Fibroblast of skin of right biceps (primary cell): ENCODE measurements around the gene NT5DC1.

Experiments used
- DNase-seq: peaks from one replicate; pipeline ENCODE4 v3.0.0-alpha.2; 2013

NT5DC1 gene

DNA sequence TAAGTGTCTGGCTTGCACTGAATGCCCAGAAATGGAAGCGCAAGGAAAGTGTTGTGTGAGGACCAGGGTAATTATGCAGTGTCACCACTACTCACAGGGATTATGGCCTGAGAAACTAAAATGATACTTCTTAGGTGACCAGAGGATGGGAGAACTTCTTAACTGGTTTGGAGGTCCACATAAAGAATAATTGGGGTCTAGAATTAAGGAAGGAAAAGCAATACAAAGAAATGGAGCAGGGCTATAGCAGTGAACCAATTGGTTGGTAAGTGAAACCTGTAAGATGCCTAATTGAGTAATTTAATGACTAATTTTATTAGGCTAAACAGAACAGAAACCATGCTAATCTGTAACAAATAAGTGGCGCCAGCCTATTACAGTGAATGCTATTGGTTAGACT is 147.9 kb downstream of the NT5DC1 start:
- DNase-seq, result no peak

DNA sequence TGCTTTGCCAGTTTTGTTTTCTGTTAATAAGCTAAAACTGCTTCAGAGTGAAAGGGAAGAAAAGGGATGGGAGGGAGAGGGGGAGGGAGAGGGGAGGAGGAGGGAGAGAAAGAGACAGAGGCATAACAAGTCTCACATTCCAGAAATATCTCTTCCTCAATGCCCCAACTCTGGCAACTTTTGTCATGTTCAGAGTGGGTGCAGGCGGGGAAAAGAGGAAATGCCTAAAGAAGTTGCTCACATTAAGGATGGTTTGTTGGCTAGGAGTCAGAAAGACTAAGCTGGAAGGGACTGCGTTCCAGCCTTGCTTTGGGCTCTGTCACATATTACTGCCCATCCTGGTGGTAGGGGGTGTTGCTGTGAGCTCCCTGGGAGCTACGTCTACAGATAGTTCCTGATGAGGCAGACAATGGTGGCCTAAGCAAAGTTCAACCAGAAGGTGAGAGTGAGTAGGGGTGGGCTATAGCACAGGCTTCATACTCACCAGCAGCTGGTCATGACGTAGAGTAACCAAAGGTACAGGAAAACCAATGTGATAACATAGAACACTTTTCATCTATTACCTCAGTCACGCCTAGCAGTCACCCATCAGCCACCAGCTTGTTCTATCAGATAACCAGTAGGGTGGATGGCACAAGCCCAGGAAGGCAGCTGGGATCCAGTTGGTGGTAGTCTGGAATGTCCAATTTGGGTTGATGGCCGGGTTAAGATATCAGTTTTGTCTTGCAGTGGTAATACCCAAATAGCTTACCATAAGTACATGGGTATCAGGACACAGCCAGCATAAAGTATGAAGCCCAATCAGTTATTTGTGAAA is 151.1 kb downstream of the NT5DC1 start:
- peak; percentile 97 for DNase-seq

DNA sequence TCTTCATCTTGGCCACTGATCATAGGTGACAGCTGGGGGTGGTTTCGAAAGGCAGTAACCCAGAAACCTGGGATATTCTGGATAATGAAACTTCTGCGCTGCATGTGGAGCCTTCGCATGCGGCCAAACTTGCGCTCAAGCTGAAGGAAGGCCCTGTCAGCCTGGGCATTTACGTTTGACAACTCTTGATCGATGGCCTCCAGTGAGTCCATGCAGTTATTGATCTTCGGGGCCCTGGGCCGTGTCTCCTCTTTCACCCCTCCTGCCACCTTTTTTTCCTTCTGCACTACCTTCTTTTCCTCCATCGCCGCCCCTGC is 152.5 kb downstream of the NT5DC1 start:
- no peak for DNase-seq

DNA sequence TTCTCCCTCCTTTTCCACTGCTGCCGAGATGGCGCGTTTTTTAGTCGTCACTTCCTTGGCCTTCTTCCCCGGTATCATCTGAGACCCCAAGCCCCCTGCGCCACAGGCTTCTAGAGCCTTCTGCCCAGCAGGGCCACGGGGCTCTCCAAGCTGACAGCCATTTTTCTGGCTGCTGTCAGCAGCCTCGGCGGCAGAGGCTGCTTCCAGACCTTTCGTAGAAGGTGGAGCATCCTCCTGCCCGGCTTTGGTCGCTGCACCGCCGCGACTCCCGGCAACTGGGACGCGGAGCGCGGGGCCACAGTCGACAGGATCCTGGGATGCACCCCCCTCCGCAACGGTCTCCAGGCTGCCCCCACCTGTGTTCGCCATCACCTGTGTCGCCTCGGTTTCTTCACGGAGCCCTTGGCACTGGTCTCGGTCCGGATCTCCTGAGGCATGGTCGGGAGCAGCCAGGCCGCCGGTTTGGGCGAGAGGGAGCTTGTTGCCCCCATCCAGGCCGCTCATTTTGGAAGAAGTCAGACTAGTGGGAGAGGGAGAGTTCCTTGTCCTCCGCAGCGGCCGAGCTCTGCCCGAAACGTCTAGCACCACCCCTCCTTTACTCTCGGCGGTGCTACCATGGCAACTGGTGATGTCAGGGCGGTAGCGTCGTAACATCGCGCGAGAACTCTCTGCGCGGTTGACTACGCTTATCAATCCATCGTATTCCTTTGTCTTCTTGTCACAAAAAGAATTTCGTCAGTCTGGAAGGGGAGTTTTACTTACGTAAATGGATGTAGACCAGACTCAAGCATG is 153.0 kb downstream of the NT5DC1 start, which contains the start of gene TSPYL4:
Gene TSPYL4 (minus strand): TSS at position 571 of the 792 bp plus-strand sequence. CDS start 67 bp downstream, at position 504.
- DNase-seq, result peak; percentile 98

DNA sequence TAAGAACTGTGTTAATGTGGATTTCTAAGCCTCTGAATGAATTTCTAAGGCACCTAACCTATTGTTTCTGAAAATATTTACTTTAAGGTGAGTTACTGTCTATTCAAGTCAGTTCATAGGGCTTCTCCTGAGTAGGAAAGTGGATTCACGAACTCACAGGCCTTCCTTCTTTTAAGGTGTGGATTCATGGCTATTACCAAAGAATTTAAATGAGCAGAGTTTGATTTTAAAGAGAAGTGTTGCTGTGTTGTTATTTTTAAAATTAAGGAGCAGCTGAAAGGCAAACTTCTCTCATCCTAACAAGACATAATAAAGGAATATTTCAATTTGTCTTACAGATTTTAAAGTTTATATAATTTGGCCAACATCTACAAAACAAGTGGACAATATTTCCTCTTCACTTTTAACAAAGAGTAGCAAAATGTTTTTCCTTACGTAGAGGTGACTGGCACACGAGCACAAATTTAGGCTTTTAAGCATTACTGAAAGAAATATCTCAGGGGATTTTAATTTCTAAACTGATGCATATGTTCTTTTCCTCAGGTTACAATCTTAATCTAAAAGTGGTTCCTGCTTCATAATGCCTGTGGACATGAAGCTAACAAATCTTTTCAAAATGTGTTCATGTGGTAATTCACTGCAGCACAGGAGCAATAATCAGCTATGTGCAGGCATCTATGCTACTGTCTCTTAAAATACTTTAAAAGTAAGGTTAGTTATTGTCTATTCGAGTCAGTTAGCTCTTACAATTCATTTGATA is 153.8 kb downstream of the NT5DC1 start:
- DNase-seq, result no peak

DNA sequence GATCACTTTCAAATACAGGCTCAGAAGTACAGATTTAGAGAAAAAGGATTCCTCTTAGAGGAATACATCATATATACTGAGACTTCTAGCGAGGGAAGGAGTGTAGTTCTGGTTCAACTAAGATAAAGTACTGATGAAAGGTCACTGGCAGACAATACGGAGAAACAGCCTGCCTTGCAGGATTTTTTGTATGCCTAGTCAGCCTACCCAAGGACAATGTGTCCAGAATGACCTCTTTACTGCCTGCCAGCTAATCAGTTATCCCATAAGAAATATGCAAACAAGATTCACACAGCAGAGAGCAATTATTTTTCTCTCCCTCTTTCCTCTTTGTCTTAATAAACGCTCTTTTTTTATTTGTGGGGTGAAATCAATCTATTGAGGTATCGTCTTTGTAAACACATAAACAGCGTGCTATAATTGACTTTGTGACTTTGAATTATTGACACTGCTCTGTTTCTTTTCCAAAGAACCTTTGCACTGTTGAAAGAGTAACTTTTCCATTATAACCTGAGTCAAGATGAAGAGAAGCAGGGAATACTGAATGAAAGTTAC is 154.7 kb downstream of the NT5DC1 start:
- DNase-seq, result peak; percentile 31

DNA sequence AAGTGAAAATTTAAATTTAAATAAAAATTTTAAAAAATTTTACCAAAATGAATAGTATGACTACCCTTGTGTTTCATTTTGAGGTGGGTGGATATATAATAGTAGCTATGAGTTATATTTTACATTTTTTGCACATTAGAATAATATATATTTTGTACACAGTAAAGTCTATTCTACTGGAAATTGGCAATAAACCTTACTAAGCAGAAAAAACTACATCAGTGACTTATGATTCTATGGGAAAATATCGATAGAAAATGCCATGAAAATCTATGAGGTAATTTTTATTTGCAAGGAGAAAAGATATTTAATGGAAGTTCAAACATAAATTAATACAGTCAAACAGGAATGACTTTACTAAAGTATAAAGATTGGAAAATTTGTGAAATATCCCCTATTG is 156.0 kb downstream of the NT5DC1 start:
- no peak for DNase-seq

DNA sequence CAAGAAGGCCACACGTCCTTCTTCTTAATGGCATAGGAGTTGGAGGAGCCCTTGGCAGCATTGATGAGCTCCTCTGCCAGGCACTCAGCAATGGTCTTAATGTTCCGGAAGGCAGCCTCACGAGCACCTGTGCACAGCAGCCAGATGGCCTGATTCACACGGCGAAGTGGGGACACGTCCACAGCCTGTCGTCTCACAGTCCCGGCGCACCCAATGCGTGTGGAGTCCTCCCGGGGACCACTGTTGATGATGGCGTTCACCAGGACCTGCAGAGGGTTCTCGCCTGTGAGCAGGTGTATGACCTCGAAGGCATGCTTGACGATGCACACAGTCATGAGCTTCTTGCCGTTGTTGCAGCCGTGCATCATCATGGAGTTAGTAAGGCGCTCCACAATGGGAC is 157.9 kb downstream of the NT5DC1 start:
- no peak for DNase-seq

DNA sequence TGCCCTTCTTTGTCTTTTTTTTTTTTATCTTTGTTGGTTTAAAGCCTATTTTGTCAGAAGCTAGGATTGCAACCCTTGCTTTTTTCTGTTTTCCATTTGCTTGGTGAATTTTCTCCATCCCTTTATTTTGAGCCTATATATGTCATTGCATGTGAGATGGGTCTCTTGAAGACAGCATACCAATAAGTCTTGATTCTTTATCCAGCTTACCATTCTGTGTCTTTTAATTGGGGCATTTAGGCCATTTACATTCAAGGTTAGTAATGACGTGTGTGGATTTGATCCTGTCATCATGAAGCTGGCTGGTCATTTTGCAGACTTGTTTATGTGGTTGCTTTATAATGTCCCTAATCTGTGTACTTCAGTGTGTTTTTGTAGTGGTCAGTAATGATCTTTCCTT is 162.7 kb downstream of the NT5DC1 start:
- DNase-seq, result no peak

DNA sequence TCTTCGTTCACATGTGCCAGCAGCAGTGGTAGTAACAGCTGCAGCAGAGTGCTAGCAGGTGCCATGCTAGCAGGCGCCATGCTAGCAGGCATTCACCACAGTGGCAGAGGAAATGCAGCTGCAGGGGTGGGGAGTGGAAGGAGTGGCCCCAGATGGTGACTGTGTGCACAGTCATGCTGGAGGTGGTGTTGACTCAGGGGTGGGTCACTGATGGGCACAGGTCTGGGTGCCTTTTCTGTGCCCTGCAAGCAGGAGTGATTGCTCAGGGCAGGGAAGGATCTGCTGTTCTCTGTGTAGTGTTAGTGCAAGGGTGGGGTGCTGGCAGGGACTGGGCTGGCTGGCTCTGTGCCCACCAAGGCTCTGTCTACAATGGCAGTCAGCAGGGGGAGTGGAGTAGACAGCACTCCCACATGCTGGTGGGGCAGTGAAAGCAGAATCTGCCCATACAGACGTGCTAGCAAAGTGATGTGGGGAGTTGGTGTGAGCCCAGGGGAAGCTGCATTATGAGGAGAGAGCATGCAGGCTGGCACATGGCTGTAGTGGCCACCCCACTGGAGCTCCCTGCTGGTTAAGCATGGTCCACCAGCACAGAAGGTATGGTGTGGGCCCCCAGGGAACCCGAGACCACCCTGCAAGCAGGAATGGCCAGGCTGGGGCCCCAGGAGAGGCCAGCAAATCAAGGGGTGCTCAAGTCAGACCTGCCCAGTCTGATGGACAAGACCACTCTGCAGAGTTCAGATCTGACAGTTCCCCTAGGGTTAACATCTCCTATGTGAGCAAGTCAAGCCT is 164.6 kb downstream of the NT5DC1 start:
- no peak for DNase-seq

DNA sequence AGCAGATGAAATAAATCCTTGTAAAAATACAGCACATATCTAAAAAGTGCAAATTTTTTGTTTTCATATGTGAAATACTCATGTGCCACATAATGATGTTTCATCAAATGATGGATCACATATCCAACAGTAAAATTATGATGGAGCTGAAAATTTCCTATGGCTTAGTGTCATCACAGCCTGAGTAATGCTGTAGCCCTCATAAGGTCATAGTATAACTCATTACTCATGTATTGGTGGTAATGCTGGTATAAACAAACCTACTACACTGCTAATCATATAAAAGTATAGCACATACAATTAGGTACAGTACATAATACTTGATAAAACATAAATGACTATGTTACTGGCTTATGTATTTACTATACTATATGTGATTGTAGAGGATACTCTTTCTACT is 166.2 kb downstream of the NT5DC1 start:
- DNase-seq, result peak; percentile 36

DNA sequence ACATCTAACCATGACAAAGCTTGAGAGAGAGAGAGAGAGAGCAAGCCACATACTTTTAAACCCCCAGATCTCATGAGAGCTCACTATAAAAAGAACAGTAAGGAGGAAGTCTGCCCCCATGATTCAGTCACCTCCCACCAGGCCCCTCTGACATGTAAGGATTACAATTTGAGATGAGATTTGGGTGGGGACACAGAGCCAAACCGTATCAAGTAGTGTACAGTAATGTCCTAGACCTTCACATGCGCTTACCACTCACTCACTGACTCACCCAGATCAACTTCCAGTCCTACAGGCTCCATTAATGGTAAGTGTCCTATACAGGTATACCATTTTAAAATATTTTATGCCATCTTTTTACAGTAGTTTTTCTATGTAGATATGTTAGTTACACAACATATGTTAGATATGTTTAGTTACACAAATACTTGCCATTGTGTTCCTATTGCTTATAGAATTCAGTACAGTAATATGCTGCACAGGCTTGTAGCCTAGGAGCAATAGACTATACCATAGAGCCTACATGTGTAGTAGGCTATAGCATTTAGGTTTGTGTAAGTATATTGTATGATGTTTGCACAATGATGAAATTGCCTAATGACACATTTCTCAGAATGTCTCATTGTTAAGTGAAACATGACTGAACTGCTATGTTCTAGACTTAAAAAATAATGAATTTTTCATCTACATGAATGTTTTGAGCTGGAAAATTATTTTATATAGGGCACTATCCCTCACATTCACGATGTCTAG is 167.4 kb downstream of the NT5DC1 start:
- DNase-seq, result peak; percentile 58

DNA sequence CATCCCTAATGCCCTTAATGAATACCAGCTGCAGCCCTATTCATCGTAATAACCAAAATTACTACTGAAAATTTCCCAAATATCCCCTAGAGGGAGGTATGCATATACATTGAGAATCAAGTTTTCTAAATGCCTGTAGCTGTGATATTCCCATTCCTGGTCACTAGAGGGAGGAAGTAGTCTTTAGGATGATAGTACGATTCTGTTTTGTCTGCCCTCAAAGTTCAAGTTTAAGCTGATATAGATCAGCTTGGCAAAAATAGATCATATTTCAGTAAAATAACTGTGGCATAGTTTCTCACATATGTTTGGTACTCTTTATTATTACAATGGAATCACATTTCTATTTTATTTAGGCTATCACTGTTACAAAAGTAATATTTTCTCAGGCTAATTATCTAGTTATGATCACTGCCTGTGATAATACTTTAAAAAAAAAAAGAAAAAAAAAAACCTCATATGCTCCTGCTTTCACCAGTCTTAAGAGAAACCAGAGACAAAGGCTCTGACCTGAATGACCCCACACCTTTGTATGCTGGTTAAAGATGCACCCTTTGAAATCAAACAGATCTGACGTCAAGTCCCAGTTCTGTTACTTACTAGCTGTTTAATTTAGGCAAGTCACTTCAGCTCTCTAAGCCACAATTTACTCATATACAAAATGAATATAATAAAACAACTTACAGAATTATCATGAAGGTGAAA is 168.1 kb downstream of the NT5DC1 start:
- DNase-seq, result peak; percentile 88

DNA sequence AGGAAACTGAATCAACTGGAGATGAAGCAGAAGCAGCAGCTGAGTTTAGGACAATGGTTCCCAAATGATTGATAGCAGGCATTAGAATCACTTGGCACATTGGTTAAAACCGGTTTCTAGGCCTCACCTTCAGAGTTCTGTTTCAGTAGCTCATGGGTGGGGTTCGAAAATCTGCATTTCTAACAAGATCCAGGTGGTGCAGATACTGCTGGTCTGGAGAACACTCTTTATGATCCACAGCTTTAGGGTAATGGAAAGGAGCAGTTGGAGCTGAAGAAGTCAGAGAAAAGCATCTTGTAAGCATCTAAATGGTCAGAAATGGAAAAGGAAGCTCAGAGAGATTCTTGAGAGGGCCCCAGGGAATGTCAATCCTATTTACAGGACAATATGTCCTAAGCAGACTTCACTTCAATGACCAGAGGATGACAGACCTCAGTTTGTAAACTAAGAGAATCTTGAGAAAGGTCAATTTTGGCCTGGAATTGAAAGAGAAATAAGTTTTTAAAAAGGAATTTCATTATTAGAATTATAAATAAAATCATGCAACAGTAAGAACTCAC is 170.6 kb downstream of the NT5DC1 start:
- no peak for DNase-seq

DNA sequence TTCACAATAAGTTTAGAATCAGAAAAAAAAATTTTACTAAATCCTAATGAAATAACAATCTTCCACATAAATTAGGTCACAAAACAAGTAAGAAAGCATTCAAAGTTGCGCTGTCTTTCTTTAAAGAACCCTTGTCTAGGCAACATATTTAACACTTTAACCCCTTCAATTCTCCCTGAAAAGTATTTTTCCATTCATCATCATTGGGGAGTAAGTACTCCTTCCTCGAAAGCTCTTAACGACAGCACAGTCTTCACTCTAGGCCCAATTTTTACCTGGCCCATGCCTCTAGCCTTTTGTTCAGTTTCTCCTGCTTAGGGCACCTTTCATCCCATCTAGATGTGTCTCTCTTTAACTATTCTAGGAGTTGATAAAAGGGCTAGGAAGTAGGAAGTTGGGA is 176.5 kb downstream of the NT5DC1 start:
- DNase-seq, result no peak

DNA sequence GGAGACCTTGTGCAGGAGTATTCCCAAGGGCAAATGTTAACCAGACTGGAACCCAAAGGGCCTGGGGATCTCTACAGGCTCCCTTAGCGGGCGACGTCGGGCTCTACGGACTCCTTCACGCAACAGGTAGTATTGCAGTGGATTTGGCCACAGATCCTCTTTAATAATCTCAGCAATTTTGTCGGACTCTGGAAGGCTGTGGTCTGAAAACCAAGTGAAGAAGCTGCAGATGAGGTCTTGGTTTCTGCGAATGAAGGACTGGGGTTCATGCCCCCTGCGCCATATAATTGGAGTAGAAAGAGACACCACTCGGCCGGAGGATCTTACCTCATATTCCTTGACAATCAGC is 177.8 kb downstream of the NT5DC1 start:
- DNase-seq, result no peak

DNA sequence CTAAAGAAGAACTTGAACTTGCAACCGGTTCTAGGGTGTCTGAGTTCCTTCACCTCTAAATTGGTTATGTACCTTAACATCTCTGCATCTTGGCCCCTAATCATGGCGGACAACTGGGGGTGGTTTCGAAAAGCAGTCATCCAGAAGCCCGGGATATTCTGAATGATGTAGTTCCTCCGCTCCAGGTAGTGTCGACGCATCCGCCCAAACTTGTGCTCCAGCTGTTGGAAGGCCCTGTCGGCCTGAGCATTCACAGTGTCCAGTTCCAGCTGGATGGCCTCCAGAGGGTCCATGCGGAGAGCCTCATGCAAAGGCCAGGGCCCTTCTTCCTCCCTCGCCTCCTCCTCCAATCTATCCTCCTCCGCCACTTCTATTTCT is 178.2 kb downstream of the NT5DC1 start:
- no peak for DNase-seq

DNA sequence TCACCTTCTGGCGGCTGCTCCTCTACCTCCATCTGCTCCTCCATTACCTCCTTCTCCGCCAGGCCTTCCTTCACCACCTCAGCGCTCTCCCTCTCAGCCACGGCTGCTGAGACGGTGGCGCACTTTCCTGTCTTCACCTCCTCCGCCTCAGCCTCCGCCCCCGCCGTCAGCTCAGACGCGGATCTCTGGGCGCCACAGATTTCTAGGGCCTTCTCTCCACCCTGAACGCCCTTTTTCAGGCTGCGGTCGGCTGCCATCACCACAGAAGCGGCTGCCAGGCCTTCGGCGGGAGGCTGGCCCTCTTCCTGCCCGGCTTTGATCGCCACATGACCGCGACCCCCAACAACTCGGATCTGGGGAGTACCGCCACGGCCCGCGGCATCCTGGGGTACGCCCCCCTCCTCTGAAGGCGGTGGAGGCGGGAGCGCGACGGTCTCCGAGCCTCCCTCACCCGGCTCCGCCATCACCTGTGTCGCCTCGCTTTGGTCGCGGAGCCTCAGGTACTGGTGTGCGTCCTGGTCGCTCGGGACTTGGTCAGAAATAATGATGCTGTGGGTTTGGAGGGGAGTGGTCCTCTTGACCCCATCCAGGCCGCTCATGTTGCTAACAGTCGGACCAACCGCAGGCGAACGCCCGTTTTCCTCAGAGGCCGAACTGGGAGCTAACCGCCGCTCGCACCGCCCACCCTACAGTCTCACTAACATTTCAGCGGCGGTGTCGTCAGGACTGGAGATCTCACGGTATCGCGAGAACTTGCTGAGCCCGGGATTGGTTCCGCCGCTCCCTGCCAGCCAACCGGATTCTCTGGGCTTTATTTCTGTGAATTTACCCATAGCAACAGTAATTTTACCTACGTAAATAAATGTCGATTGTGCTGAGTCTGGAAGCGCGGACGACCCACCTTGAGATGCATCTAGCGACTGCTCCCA is 178.8 kb downstream of the NT5DC1 start, which contains the start of gene TSPYL1:
Gene TSPYL1 (minus strand): TSS at position 699 of the 929 bp plus-strand sequence. CDS start 100 bp downstream, at position 599.
- peak; percentile 97 for DNase-seq

DNA sequence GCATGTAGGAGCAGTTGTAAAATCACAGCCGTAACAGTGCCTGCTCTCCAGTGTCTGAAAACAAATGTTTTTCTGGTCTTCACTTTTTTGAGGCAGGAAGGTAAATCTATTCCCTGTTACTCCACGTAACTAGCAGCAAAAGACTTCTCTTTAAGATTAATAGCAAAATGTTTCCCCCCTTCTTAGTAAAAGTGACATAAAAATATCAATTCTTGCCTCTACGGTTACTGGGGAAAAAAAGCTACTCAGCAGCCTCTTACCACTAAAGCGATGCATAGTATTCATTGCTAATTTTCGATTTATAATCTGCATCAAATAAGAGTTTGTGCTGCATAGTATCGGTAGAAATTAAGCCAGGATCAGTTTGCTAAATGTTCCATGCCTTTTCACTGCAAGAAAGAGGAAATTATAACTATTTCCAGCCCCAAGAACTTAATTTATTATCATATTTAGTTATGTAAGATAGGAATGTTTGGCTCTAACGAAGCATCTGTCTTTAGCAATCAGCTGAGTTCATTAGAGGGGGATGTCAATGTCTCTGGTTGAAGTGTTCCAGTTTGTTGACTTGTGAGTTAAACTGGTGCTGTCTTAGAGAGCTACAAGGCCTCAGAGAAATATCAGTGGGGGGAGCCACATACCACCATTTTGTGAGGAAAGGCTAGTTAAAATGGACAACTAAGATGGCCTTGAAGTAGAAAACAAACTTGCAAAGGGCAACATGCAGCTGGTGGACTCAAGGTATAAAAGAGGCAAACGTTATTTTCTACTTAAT is 179.7 kb downstream of the NT5DC1 start:
- DNase-seq, result no peak
